Measurements from ENCODE around the gene TRIM2. TPM values are rescaled to one million over a fixed set of nuclear protein-coding genes. Genes with fewer than 3 reads are reported as not detected.

TRIM2 gene
- total RNA-seq, 1 donor from 2014 or later = 51.8 TPM

DNA sequence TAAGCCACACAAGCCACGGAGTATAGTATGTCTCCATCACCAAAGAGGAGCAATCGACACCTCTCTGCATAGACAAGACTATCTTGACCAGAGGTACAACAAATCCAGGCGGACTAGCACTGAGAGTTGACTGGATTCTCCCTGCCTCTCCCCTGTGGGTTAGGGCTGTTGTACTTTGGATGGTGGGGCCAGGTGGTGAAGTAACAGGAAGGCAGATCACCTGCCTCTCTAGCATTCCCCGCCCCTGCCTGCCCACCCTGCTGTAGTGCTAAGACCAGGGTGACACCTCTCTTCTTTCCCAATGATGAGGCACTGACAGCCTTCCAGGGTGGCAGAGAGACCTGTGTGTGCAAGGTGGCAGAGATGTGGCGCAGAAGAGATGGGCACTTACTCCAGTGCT, 47.5 kb upstream of the TRIM2 start:
- peaks cover 35% of the 10 kb centered on the region for H3K4me1 ChIP-seq (ENCODE audit: insufficient read depth, low read length)
- no peak overlapping the region for H3K4me2 ChIP-seq (ENCODE audit: low read length)

DNA sequence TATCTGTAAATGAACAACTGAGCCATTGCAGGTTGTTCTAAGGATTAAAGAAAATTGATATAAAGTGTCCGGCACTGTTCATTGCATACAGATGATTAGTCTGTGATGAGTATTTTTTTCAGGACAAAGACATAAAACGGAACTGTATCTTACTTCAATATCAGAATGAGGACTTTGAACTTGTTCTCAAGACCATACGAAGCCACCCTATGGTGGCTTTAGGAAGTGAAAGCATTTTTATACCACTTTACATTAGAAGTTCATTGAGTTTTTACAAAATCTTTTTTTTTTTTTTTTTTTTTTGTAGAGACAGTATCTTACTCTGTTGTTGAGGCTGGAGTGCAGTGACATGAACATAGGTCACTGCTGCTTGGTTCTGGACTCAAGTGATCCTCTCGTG, 45.2 kb upstream of the TRIM2 start:
- Histone ChIP-seq H3K4me1 (ENCODE audit: insufficient read depth, low read length) (peaks cover 16% of the 10 kb centered on the region), H3K9me3 (ENCODE audit: insufficient read depth, low read depth, low read length) (no peaks in the 10 kb centered on the region), H3K27me3 (ENCODE audit: insufficient read depth, low read length) (peaks cover 7% of the 10 kb centered on the region), H2AFZ (ENCODE audit: low read depth, low read length) (no peak overlapping the region), H3K9ac (ENCODE audit: low read length) (no peak overlapping the region), H3K36me3 (ENCODE audit: insufficient read depth, low read length) (no peaks in the 10 kb centered on the region), H3K4me2 (ENCODE audit: low read length) (no peak overlapping the region), H3K4me3 (ENCODE audit: insufficient read depth, low read depth, low read length) (no peak overlapping the region), H3K79me2 (ENCODE audit: insufficient read depth, low read length) (no peaks in the 10 kb centered on the region), H3K27ac (ENCODE audit: low read depth, low read length) (no peak overlapping the region), H4K20me1 (ENCODE audit: insufficient read depth, low read length) (peaks cover 4% of the 10 kb centered on the region)
- FAIRE-seq (no peak), DNase-seq (ENCODE audit: low read depth) (no peak)
- no peaks in the 10 kb centered on the region for H3K36me3 Mint-ChIP-seq (ENCODE audit: low read depth, unreplicated experiment)
- no peak overlapping the region for H3K4me3 Mint-ChIP-seq (ENCODE audit: unreplicated experiment)
- H3K27me3 Mint-ChIP-seq (ENCODE audit: low read depth, unreplicated experiment) = no peaks in the 10 kb centered on the region
- H3K4me1 Mint-ChIP-seq (ENCODE audit: low read depth, unreplicated experiment) = peaks cover 26% of the 10 kb centered on the region
- TF ChIP-seq EZH2 (IDR thresholded peaks at IDR 0.05; ENCODE audit: insufficient read depth, low read length) (no peak), CTCF (IDR thresholded peaks at IDR 0.05; ENCODE audit: insufficient read depth, low read depth, low read length) (peak; percentile 12)
- no peak overlapping the region for H3K27ac Mint-ChIP-seq (ENCODE audit: unreplicated experiment)
- H3K9me3 Mint-ChIP-seq (ENCODE audit: unreplicated experiment) = no peaks in the 10 kb centered on the region

More for the DNA sequence above, 47.5 kb upstream of the TRIM2 start:
- no peaks in the 10 kb centered on the region for H3K36me3 Mint-ChIP-seq (ENCODE audit: low read depth, unreplicated experiment)
- H3K4me3 Mint-ChIP-seq (ENCODE audit: unreplicated experiment) = no peak overlapping the region
- no peak for FAIRE-seq
- Histone ChIP-seq H3K27ac (ENCODE audit: low read depth, low read length) (no peak overlapping the region), H3K9me3 (ENCODE audit: insufficient read depth, low read depth, low read length) (no peaks in the 10 kb centered on the region), H3K9ac (ENCODE audit: low read length) (no peak overlapping the region), H3K36me3 (ENCODE audit: insufficient read depth, low read length) (no peaks in the 10 kb centered on the region), H4K20me1 (ENCODE audit: insufficient read depth, low read length) (peaks cover 4% of the 10 kb centered on the region), H3K27me3 (ENCODE audit: insufficient read depth, low read length) (peaks cover 7% of the 10 kb centered on the region), H3K4me3 (ENCODE audit: insufficient read depth, low read depth, low read length) (no peak overlapping the region), H3K79me2 (ENCODE audit: insufficient read depth, low read length) (no peaks in the 10 kb centered on the region), H2AFZ (ENCODE audit: low read depth, low read length) (no peak overlapping the region)
- peaks cover 29% of the 10 kb centered on the region for H3K4me1 Mint-ChIP-seq (ENCODE audit: low read depth, unreplicated experiment)
- peak overlapping the region; percentile 20 for H3K27ac Mint-ChIP-seq (ENCODE audit: unreplicated experiment)
- no peaks in the 10 kb centered on the region for H3K27me3 Mint-ChIP-seq (ENCODE audit: low read depth, unreplicated experiment)
- DNase-seq (ENCODE audit: low read depth) = no peak
- H3K9me3 Mint-ChIP-seq (ENCODE audit: unreplicated experiment) = no peaks in the 10 kb centered on the region
- TF ChIP-seq EZH2 (IDR thresholded peaks at IDR 0.05; ENCODE audit: insufficient read depth, low read length) (no peak), CTCF (IDR thresholded peaks at IDR 0.05; ENCODE audit: insufficient read depth, low read depth, low read length) (no peak)

DNA sequence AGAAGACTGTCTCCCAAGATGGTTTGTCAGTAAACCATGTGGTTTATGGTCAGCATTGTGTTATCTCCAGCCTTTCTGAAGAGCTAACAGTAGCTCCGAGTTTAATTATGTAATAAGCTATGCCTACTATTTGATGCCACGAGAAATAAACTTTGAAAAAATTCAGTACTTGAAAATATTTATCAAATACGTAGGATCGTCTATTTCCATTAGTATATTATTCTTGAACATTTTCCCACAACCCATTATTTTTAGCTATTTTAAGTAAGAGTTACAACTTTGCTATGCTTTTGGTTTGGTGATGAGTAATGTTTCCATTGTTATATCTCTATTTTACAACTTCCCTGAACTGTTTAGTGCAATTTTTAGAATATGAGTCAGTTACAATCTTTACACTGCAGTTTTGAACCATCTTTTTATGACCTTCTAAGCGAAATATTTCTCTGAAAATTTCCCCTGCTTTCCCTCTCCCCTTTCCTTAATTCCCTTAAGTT, 44.5 kb upstream of the TRIM2 start:
- H3K9me3 Mint-ChIP-seq (ENCODE audit: unreplicated experiment) = no peaks in the 10 kb centered on the region
- DNase-seq (ENCODE audit: low read depth) (peak; percentile 88), FAIRE-seq (peak; percentile 84)
- peaks cover 24% of the 10 kb centered on the region for H3K4me1 Mint-ChIP-seq (ENCODE audit: low read depth, unreplicated experiment)
- H3K4me3 Mint-ChIP-seq (ENCODE audit: unreplicated experiment) = no peak overlapping the region
- peaks cover 4% of the 10 kb centered on the region for H4K20me1 ChIP-seq (ENCODE audit: insufficient read depth, low read length)
- no peak overlapping the region for H3K27ac Mint-ChIP-seq (ENCODE audit: unreplicated experiment)
- H3K36me3 Mint-ChIP-seq (ENCODE audit: low read depth, unreplicated experiment) = no peaks in the 10 kb centered on the region
- H3K27me3 Mint-ChIP-seq (ENCODE audit: low read depth, unreplicated experiment) = no peaks in the 10 kb centered on the region
- H3K4me2 ChIP-seq (ENCODE audit: low read length) = peak overlapping the region; percentile 50
- peak overlapping the region; percentile 1 for H3K9ac ChIP-seq (ENCODE audit: low read length)
- H3K36me3 ChIP-seq (ENCODE audit: insufficient read depth, low read length) = no peaks in the 10 kb centered on the region
- H3K4me3 ChIP-seq (ENCODE audit: insufficient read depth, low read depth, low read length) = no peak overlapping the region
- H3K4me1 ChIP-seq (ENCODE audit: insufficient read depth, low read length) = peaks cover 13% of the 10 kb centered on the region
- TF ChIP-seq CTCF (IDR thresholded peaks at IDR 0.05; ENCODE audit: insufficient read depth, low read depth, low read length) (no peak), EZH2 (IDR thresholded peaks at IDR 0.05; ENCODE audit: insufficient read depth, low read length) (no peak)
- no peaks in the 10 kb centered on the region for H3K9me3 ChIP-seq (ENCODE audit: insufficient read depth, low read depth, low read length)
- peak overlapping the region; percentile 27 for H3K27ac ChIP-seq (ENCODE audit: low read depth, low read length)
- H2AFZ ChIP-seq (ENCODE audit: low read depth, low read length) = no peak overlapping the region
- H3K79me2 ChIP-seq (ENCODE audit: insufficient read depth, low read length) = no peaks in the 10 kb centered on the region
- peaks cover 7% of the 10 kb centered on the region for H3K27me3 ChIP-seq (ENCODE audit: insufficient read depth, low read length)

Measured in astrocyte (in vitro differentiated cells and primary cell).